ENCODE data around the gene SLC25A5. TPM values are rescaled to one million over a fixed set of nuclear protein-coding genes. Genes with fewer than 3 reads are reported as not detected.

The SLC25A5 gene
- total and polyA plus RNA-seq, 7 donors: 29.1 to 304 (median 66.3) TPM

DNA sequence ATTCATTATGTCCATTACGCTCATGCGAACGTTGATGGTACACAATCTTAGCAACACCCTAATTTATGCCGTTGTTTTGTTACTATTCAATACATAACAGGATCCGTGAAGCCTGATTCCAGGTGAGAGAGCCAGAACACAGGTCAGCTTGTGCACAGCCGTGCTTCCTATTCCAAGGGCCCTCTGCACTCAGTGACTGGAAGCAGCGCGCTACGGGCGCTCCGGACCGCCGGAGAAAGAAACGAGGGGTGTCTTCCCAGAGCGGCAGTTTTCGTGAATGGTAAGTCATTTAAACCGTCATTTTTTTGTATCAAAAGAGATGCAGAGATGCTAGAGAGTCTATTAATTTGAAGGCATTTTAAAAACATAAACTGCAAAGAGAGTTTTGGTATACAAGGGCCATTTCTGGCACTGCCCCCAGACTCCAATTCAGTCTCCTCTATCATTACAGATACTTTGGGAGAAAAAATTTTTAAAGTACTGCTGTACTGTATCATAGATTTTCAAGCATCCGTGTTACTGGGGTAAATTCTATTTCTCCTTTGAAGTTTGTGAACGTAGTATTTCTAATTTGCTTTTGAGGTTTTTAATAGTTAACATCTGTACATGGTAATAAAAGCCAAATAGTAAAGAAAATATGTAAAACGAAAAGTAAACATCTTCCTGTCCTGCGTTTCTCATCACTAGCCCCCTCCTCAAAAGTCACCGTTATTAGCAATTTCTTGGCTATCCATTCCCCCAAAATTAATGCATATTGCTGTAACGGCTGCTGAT, 6.6 kb downstream of the SLC25A5 start:
- Histone ChIP-seq H3K27ac (no peak overlapping the region), H3K9me3 (no peaks in the 10 kb centered on the region), H3K27me3 (ENCODE audit: insufficient read depth in 3 of 3, low read length in 2 of 3) (no peaks in the 10 kb centered on the region), H3K4me3 (no peak overlapping the region), H3K36me3 (ENCODE audit: insufficient read depth in 1 of 2, low read depth in 1 of 2) (peaks cover 0 to 20% of the 10 kb centered on the region in 2 donors), H3K4me1 (no peaks in the 10 kb centered on the region)
- 77 to 90% (median 87%) methylated on average over 23 of the region's 23 CpGs for WGBS, 3 donors
- no peak for DNase-seq
- intact Hi-C loops (cut with DNase I): no loop called here
- TF ChIP-seq, protein P1, sequence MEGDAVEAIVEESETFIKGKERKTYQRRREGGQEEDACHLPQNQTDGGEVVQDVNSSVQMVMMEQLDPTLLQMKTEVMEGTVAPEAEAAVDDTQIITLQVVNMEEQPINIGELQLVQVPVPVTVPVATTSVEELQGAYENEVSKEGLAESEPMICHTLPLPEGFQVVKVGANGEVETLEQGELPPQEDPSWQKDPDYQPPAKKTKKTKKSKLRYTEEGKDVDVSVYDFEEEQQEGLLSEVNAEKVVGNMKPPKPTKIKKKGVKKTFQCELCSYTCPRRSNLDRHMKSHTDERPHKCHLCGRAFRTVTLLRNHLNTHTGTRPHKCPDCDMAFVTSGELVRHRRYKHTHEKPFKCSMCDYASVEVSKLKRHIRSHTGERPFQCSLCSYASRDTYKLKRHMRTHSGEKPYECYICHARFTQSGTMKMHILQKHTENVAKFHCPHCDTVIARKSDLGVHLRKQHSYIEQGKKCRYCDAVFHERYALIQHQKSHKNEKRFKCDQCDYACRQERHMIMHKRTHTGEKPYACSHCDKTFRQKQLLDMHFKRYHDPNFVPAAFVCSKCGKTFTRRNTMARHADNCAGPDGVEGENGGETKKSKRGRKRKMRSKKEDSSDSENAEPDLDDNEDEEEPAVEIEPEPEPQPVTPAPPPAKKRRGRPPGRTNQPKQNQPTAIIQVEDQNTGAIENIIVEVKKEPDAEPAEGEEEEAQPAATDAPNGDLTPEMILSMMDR (IDR thresholded peaks at IDR 0.05): no peak
- no peak for ATAC-seq

DNA sequence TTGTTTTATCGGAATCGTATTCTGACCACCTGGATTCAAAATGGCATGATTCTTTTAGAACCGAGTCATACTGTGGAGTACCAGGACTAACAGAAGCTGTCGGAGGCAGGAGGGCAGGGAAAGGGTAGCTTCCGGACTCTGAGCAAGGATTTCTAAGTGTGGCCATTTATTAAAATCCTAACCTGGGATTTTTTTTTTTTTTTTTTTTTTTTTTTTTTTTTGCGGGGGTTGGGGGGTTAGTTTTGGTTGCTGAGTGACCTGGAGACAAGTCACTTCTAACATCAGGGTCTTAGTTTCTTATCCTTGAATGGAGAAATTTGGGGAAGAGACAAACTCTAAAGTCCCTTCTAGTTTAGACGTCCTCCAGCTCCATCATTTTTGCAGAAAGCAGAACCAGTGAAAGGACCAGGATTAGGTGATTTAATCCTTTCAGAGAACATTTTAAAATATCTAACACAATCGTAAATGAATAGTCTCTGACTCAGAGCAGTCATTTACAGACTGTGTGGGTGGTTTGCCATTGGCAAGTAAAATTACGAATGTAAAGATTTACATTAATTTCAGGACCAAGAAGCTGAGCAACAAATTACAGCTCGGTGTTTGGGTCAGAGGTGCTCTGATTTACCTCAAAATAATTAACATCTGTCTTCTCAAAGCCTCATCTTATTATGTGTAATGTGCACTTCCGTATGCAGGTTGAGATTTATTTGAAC, 7.3 kb downstream of the SLC25A5 start:
- intact Hi-C loops (cut with DNase I): no loop called here
- TF ChIP-seq, protein P1 (IDR thresholded peaks at IDR 0.05): no peak

DNA sequence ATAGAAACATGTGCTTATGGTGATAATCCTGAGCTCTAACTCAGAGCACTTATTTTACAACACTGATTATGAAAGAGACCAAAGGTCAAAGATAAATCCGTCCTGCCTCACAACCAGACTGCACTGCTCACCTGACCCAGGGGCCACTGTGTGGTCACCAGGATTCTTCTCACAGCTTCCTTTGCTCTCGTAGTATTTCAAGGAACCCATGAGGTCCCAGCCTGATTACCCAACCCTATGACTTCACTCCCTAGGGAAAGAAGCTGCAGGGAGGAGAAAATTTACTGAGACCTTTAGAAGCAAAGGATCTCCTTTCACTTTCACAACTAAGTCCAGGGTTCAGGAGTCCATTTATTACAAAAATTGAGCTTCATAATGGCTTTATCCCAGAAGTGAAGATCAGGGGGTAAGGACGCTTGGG, 9.6 kb downstream of the SLC25A5 start:
- intact Hi-C loops (cut with DNase I): no loop called here
- peak; percentile 81 to 91 (median 84) for ATAC-seq
- whole genome bisulfite sequencing, 3 donors: 26 to 42% (median 32%) methylated on average over 3 of the region's 3 CpGs
- no peaks in the 10 kb centered on the region for H3K4me1 ChIP-seq
- no peaks in the 10 kb centered on the region for H3K36me3 ChIP-seq (ENCODE audit: insufficient read depth in 1 of 2, low read depth in 1 of 2)
- H3K4me3 ChIP-seq: peak overlapping the region; percentile 25
- no peaks in the 10 kb centered on the region for H3K9me3 ChIP-seq
- H3K27ac ChIP-seq: peak overlapping the region; percentile 64
- DNase-seq: peak in 1 of 2 donors; percentile 62
- no peaks in the 10 kb centered on the region for H3K27me3 ChIP-seq (ENCODE audit: insufficient read depth in 3 of 3, low read length in 2 of 3)
- TF ChIP-seq, protein P1 (IDR thresholded peaks at IDR 0.05): no peak

More for the DNA sequence above, 7.3 kb downstream of the SLC25A5 start:
- no peaks in the 10 kb centered on the region for H3K4me1 ChIP-seq
- no peaks in the 10 kb centered on the region for H3K27me3 ChIP-seq (ENCODE audit: insufficient read depth in 3 of 3, low read length in 2 of 3)
- DNase-seq: no peak
- peaks cover 0 to 13% of the 10 kb centered on the region in 2 donors for H3K36me3 ChIP-seq (ENCODE audit: insufficient read depth in 1 of 2, low read depth in 1 of 2)
- WGBS, 3 donors: 74 to 83% (median 80%) methylated on average over 10 to 11 of the region's 11 CpGs
- H3K4me3 ChIP-seq: no peak overlapping the region
- ATAC-seq: no peak
- no peak overlapping the region for H3K27ac ChIP-seq
- no peaks in the 10 kb centered on the region for H3K9me3 ChIP-seq

DNA sequence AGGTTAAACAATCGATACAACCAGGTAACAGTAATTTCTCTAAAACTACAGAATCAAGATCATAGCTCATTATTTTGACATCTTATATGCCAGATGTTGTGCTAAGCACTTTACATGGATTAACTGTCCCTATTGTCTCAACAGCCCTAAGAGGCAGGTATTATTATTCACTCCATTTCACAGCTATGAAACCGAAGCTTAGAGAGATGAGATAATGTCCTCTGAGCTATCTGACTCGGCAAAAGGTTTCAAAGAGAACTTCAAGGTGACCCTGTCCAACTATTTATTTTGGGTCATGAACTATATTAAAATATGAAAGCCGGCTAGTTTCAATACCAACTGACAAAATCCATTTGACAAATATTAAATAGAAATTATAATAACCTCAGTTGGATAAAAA, 10.3 kb downstream of the SLC25A5 start:
- DNase-seq (no peak), ATAC-seq (peak in 2 of 4 donors; percentile 24 to 59)
- WGBS, 3 donors: 62 to 71% (median 64%) methylated on average over 4 of the region's 4 CpGs
- intact Hi-C loops (cut with DNase I): no loop called here
- Histone ChIP-seq H3K27ac (peak overlapping the region; percentile 64), H3K4me1 (no peaks in the 10 kb centered on the region), H3K27me3 (ENCODE audit: insufficient read depth in 3 of 3, low read length in 2 of 3) (no peaks in the 10 kb centered on the region), H3K9me3 (no peaks in the 10 kb centered on the region), H3K4me3 (peak overlapping the region; percentile 25), H3K36me3 (ENCODE audit: insufficient read depth in 1 of 2, low read depth in 1 of 2) (no peaks in the 10 kb centered on the region)
- TF ChIP-seq, protein P1 (IDR thresholded peaks at IDR 0.05): no peak

Measured in psoas muscle (tissue), 8 donors.